ENCODE measurements around the gene ATXN1.

GRCh38 chr6:16778521-16778920, 17.3 kb upstream of the ATXN1 start:
- TF ChIP-seq SP1 (IDR thresholded peaks at IDR 0.05), result no peak
- no peak for TF ChIP-seq FOXM1 (IDR thresholded peaks at IDR 0.05; ENCODE audit: borderline replicate concordance)
- no peak for TF ChIP-seq TARDBP (IDR thresholded peaks at IDR 0.05)

All from HEK293T (cell line).